CD4-positive, CD25-positive, alpha-beta regulatory T cell (primary cell): ENCODE results near the gene PLCD3. TPM values are rescaled to one million over a fixed set of nuclear protein-coding genes. Genes with fewer than 3 reads are reported as not detected.
"Not testable (repeated sequence)": the region's sequence is repeated elsewhere in the genome, so short reads cannot be mapped to it uniquely, and the experiment has no call there.

Experiments used
- ATAC-seq, 2 donors: fragments of 150-1000 bp; cut with Tn5 transposase; one replicate each; pipeline ENCODE4 v1.10.0; 2021; ENCODE audit warnings: low read depth in 2 of 2, moderate number of reproducible peaks in 2 of 2, moderate library complexity in 1 of 2
- DNase-seq, 3 donors: peaks; one replicate each; pipeline versions ENCODE4 v3.0.0 to v3.0.0-alpha.2; 2012 to 2022; ENCODE audit warnings: mixed read lengths in 1 of 3
- H3K27ac ChIP-seq: one replicate; pipeline ENCODE4 v1.7.0; 2013; ENCODE audit warnings: mild to moderate bottlenecking, low read length; ENCODE audit not compliant: insufficient read depth, poor library complexity, severe bottlenecking
- H3K27me3 ChIP-seq: one replicate; pipeline ENCODE4 v1.7.0; 2013; ENCODE audit warnings: low read length; ENCODE audit not compliant: control insufficient read depth, insufficient read depth
- H3K36me3 ChIP-seq: one replicate; pipeline ENCODE4 v1.7.0; 2013; ENCODE audit warnings: mild to moderate bottlenecking, low read length, moderate library complexity; ENCODE audit not compliant: control insufficient read depth, insufficient read depth
- H3K4me1 ChIP-seq: 2 replicates; pipeline ENCODE4 v1.7.0; 2013; ENCODE audit warnings: mild to moderate bottlenecking, low read length; ENCODE audit not compliant: insufficient read depth, control insufficient read depth, poor library complexity, severe bottlenecking
- H3K4me3 ChIP-seq: one replicate; pipeline ENCODE4 v1.7.0; 2013; ENCODE audit warnings: low read depth, mild to moderate bottlenecking, low read length, moderate library complexity
- H3K9me3 ChIP-seq, 2 experiments: 1 replicate in 1 of 2; 2 replicates in 1 of 2; pipeline ENCODE4 v1.7.0; 2013; ENCODE audit warnings: low read length in 2 of 2, mild to moderate bottlenecking in 1 of 2, moderate library complexity in 1 of 2; ENCODE audit not compliant: control insufficient read depth in 2 of 2
- H3K27ac Mint-ChIP-seq, 3 donors: one replicate each; pipeline ENCODE4 v1.8.0; 2020 to 2022; ENCODE audit warnings: mild to moderate bottlenecking in 3 of 3, mixed read lengths in 3 of 3, moderate library complexity in 2 of 3
- H3K27me3 Mint-ChIP-seq: one replicate; pipeline ENCODE4 v1.8.0; 2022; ENCODE audit warnings: mild to moderate bottlenecking, mixed read lengths
- H3K36me3 Mint-ChIP-seq: one replicate; pipeline ENCODE4 v1.8.0; 2020; ENCODE audit warnings: mixed read lengths
- H3K4me1 Mint-ChIP-seq, 4 donors: one replicate each; pipeline ENCODE4 v1.8.0; 2020 to 2022; ENCODE audit warnings: mixed read lengths in 4 of 4, mild to moderate bottlenecking in 1 of 4
- H3K4me3 Mint-ChIP-seq, 4 donors: one replicate each; pipeline ENCODE4 v1.8.0; 2020 to 2022; ENCODE audit warnings: mild to moderate bottlenecking in 4 of 4, mixed read lengths in 4 of 4, moderate library complexity in 3 of 4
- H3K9me3 Mint-ChIP-seq, 7 donors: one replicate each; pipeline ENCODE4 v1.8.0; 2020 to 2022; ENCODE audit warnings: mixed read lengths in 7 of 7, mild to moderate bottlenecking in 3 of 7, moderate library complexity in 2 of 7
- polyA plus RNA-seq, 4 donors: library from polyadenylated mRNA; unstranded; fragments of 300-500 nt; fragmentation: Illumina TruSeq; gene quantifications; one replicate each; pipeline ENCODE4 v1.2.3, GENCODE V29; 2021
- total RNA-seq: library from RNA; stranded (reverse); gene quantifications from one replicate; pipeline ENCODE4 v1.2.3, GENCODE V29; 2022

Gene PLCD3
- total and polyA plus RNA-seq, 5 donors from 2014 or later = 0.15 to 5.5 (median 0.50) TPM

DNA sequence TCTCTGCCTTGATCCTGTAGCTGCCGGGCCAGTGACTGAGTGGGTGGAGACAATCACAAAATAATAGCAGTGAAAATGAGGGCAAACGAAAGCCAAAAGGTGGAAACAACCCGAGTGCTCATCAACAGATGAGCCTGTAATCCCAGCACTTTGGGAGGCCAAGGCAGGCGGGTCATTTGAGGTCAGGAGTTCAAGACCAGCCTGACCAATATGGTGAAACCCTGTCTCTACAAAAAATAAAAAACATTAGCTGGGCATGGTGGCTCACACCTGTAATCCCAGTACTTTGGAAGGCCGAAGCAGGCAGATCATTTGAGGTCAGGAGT lies 7.6 kb downstream of the PLCD3 start:
- not testable (repeated sequence) for H3K4me1 ChIP-seq, DNase-seq, H3K9me3 ChIP-seq, H3K27me3 Mint-ChIP-seq, H3K4me3 Mint-ChIP-seq, H3K36me3 ChIP-seq, H3K9me3 Mint-ChIP-seq, H3K4me1 Mint-ChIP-seq, H3K36me3 Mint-ChIP-seq, H3K27me3 ChIP-seq, H3K4me3 ChIP-seq, ATAC-seq, H3K27ac ChIP-seq
- peak overlapping the region in 1 of 3 donors; percentile 75 for H3K27ac Mint-ChIP-seq

DNA sequence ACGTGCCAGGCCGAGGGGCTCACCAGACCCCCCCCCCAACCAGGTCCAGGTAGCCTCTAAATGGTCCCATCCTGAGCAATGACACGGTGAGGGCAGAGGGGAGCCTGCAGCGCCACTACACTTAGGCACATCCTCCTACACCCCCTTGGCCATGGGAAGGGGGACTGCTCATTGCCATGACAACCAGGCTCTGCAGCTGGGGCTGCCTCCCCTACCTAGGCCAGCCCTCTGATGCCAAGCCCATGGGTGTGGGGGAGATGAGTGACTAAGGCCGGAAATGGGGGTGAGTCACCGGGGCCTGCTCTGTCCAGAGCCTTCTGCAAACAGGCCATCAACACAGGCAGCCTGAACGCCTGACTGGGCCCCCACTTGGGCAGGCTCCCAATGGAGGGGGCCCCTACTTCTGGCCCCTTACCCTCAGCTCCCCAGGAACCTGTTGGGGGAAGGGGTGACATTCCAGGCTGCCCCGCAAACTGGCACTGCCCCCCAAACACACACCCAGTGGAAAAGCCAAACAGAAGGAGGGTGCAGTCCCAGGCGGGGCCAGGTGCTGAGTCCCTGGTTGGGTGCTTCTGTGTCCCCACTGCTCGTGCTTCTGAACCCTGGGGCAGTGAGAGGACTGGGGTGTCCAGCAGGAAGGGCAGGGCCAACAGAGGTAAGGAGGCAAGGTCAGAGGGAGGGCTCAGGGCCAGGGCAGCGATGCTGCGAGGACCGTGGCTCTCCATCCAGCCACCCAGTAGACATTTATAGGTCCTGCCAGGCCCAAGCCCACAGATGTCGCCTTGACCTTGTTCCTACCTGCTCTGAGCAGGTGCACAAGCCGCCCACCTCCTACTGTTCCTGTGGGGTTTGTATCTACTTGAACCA lies 8.2 kb downstream of the PLCD3 start:
- DNase-seq (peak in 1 of 3 donors; percentile 53), ATAC-seq (peak; percentile 71 to 84)
- no peaks in the 10 kb centered on the region for H3K27me3 ChIP-seq
- Mint-ChIP-seq H3K27ac (peak overlapping the region in 1 of 3 donors; percentile 75), H3K4me1 (peaks cover 0 to 7% (median 3%) of the 10 kb centered on the region in 4 donors), H3K4me3 (no peak overlapping the region), H3K36me3 (no peaks in the 10 kb centered on the region), H3K9me3 (no peaks in the 10 kb centered on the region), H3K27me3 (peaks cover 6% of the 10 kb centered on the region)
- H3K4me1 ChIP-seq = peaks cover 3% of the 10 kb centered on the region
- H3K4me3 ChIP-seq = no peak overlapping the region
- H3K36me3 ChIP-seq = no peaks in the 10 kb centered on the region
- H3K27ac ChIP-seq = no peak overlapping the region
- no peaks in the 10 kb centered on the region for H3K9me3 ChIP-seq

DNA sequence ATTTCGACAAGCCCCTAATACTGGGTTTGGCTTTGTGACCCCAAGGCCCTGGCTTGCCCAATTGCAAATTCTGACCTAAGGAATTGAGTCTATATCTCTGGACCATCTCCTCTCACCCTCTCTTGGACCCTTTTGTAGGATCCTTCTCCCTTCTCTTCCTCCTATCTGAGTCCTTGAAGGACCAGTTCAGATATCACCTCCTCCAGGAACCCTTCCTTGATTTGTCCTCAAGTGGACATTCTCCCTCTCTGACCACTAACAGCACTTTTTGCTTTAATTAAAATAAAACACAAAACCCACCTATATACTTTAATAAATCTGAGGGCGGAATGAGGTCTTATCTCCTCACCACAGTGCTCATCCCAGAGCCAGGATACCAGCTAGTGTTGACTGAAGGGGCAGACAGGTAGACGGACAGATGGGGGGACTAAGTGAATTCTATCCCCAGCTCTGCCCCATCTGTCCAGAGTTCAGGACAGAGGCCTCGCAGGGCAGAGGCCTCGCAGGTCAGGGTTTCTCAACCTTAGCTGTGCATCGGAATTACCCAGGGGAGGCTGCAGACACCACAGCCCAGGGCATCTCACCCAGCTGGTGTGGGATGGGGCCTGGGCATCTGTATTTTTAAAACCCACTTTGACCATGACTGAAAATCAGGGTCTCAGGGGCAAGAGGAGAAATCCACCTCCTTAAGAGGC lies 9.1 kb downstream of the PLCD3 start:
- Histone ChIP-seq H3K9me3 (no peaks in the 10 kb centered on the region), H3K4me1 (peaks cover 3% of the 10 kb centered on the region), H3K36me3 (no peaks in the 10 kb centered on the region), H3K27ac (no peak overlapping the region), H3K27me3 (no peaks in the 10 kb centered on the region), H3K4me3 (no peak overlapping the region)
- H3K4me1 Mint-ChIP-seq = peaks cover 0 to 7% (median 3%) of the 10 kb centered on the region in 4 donors
- H3K27ac Mint-ChIP-seq = no peak overlapping the region
- H3K4me3 Mint-ChIP-seq = no peak overlapping the region
- no peaks in the 10 kb centered on the region for H3K36me3 Mint-ChIP-seq
- DNase-seq (no peak), ATAC-seq (no peak)
- no peaks in the 10 kb centered on the region for H3K9me3 Mint-ChIP-seq
- peaks cover 6% of the 10 kb centered on the region for H3K27me3 Mint-ChIP-seq

GRCh38 chr17:45121055-45121454 lies 11.3 kb downstream of the PLCD3 start:
- no peaks in the 10 kb centered on the region for H3K9me3 Mint-ChIP-seq
- Histone ChIP-seq H3K4me1 (peaks cover 3% of the 10 kb centered on the region), H3K27me3 (no peaks in the 10 kb centered on the region), H3K36me3 (no peaks in the 10 kb centered on the region), H3K9me3 (no peaks in the 10 kb centered on the region), H3K27ac (no peak overlapping the region), H3K4me3 (no peak overlapping the region)
- H3K27ac Mint-ChIP-seq = no peak overlapping the region
- no peak overlapping the region for H3K4me3 Mint-ChIP-seq
- peaks cover 0 to 7% (median 3%) of the 10 kb centered on the region in 4 donors for H3K4me1 Mint-ChIP-seq
- peaks cover 6% of the 10 kb centered on the region for H3K27me3 Mint-ChIP-seq
- no peaks in the 10 kb centered on the region for H3K36me3 Mint-ChIP-seq
- DNase-seq = no peak
- no peak for ATAC-seq

DNA sequence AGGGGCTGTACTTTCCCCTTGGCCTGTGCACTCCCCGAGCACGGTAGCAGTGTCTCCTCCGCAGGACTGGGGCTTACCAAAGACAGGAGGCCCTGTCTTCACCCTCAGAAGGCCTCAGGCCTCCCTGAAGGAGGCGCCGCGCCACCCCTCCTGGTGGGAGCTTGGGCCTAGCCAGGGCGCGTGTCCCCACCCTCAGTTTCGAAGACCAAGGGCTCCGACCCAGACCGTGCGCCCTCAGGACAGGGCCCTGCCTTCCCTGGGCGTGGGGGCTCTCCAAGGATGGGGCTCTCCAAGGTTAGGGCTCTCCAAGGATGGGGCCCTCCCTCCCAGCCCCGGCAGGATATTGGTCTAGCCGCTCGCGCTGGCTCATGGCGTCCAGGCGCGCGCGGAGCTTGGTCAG lies 11.8 kb downstream of the PLCD3 start:
- H3K4me3 ChIP-seq = no peak overlapping the region
- Mint-ChIP-seq H3K36me3 (no peaks in the 10 kb centered on the region), H3K4me3 (no peak overlapping the region), H3K9me3 (no peaks in the 10 kb centered on the region), H3K27me3 (peaks cover 6% of the 10 kb centered on the region), H3K27ac (no peak overlapping the region), H3K4me1 (peaks cover 0 to 7% (median 3%) of the 10 kb centered on the region in 4 donors)
- DNase-seq = no peak
- H3K4me1 ChIP-seq = peaks cover 3% of the 10 kb centered on the region
- H3K36me3 ChIP-seq = no peaks in the 10 kb centered on the region
- ATAC-seq = no peak
- no peaks in the 10 kb centered on the region for H3K27me3 ChIP-seq
- H3K9me3 ChIP-seq = no peaks in the 10 kb centered on the region
- no peak overlapping the region for H3K27ac ChIP-seq

GRCh38 chr17:45119964-45120363 lies 12.4 kb downstream of the PLCD3 start:
- Histone ChIP-seq H3K27ac (no peak overlapping the region), H3K9me3 (no peaks in the 10 kb centered on the region), H3K4me3 (no peak overlapping the region), H3K4me1 (peaks cover 3% of the 10 kb centered on the region), H3K36me3 (no peaks in the 10 kb centered on the region), H3K27me3 (no peaks in the 10 kb centered on the region)
- no peak for ATAC-seq
- Mint-ChIP-seq H3K9me3 (no peaks in the 10 kb centered on the region), H3K4me3 (no peak overlapping the region), H3K36me3 (no peaks in the 10 kb centered on the region), H3K4me1 (peaks cover 0 to 7% (median 3%) of the 10 kb centered on the region in 4 donors), H3K27me3 (peaks cover 6% of the 10 kb centered on the region), H3K27ac (no peak overlapping the region)
- DNase-seq = no peak

- ATAC-seq (no peak), DNase-seq (no peak)
- Histone ChIP-seq H3K36me3 (no peaks in the 10 kb centered on the region), H3K4me1 (no peaks in the 10 kb centered on the region), H3K27ac (no peak overlapping the region), H3K9me3 (no peaks in the 10 kb centered on the region), H3K4me3 (no peak overlapping the region), H3K27me3 (no peaks in the 10 kb centered on the region)
- Mint-ChIP-seq H3K4me1 (peaks cover 0 to 7% (median under 1%) of the 10 kb centered on the region in 4 donors), H3K4me3 (no peak overlapping the region), H3K27ac (no peak overlapping the region), H3K27me3 (peaks cover 6% of the 10 kb centered on the region), H3K36me3 (no peaks in the 10 kb centered on the region), H3K9me3 (no peaks in the 10 kb centered on the region)
These were observed 13.6 kb downstream of the PLCD3 start for GRCh38 chr17:45118691-45119090.
